WTC11 (cell line): ENCODE results near the gene CARD11. TPM values are rescaled to one million over a fixed set of nuclear protein-coding genes. Genes with fewer than 3 reads are reported as not detected.
A peak's percentile ranks its signal among the peaks of the same experiment; 100 is the strongest.

ENCODE experiments used
- ATAC-seq: fragments of 200-7000 bp; cut with Tn5 transposase; 2 replicates; pipeline ENCODE4 v1.10.0; 2021; ENCODE audit warnings: mild to moderate bottlenecking, moderate library complexity
- CTCF ChIA-PET: fragments of 300-600 bp; sonication (Branson Sonifier 250); formaldehyde crosslinking; loops from one replicate; lab custom pipeline; 2021; ENCODE audit warnings: antibody characterized with exemption; lab: Charles Lee
- POLR2A ChIA-PET: fragments of 350-600 bp; sonication (Branson Sonifier 250); formaldehyde crosslinking; loops from one replicate; lab custom pipeline; 2021; ENCODE audit warnings: antibody characterized with exemption; lab: Charles Lee
- DNase-seq: peaks from one replicate; pipeline ENCODE4 v3.0.0; 2021; ENCODE audit warnings: low spot score
- H3K27ac Mint-ChIP-seq: 2 replicates; pipeline ENCODE4 v1.8.0; 2021; ENCODE audit warnings: mixed read lengths
- H3K27me3 Mint-ChIP-seq: 2 replicates; pipeline ENCODE4 v1.8.0; 2021; ENCODE audit warnings: low read depth, mild to moderate bottlenecking, moderate library complexity, mixed read lengths
- H3K36me3 Mint-ChIP-seq: 2 replicates; pipeline ENCODE4 v1.8.0; 2021; ENCODE audit warnings: mixed read lengths
- H3K4me1 Mint-ChIP-seq: 2 replicates; pipeline ENCODE4 v1.8.0; 2022; ENCODE audit warnings: mixed read lengths
- H3K4me3 Mint-ChIP-seq: 2 replicates; pipeline ENCODE4 v1.8.0; 2021; ENCODE audit warnings: mild to moderate bottlenecking, moderate library complexity, mixed read lengths
- H3K9me3 Mint-ChIP-seq: 2 replicates; pipeline ENCODE4 v1.8.0; 2021; ENCODE audit warnings: mixed read lengths
- ELF4 ChIP-seq: sonication (generic); formaldehyde crosslinking; IDR thresholded peaks from 2 replicates; pipeline ENCODE4 v1.8.1; 2022; ENCODE audit warnings: low read depth, mild to moderate bottlenecking, moderate library complexity, missing genetic modification reagents
- GABPB1 ChIP-seq: sonication (generic); formaldehyde crosslinking; IDR thresholded peaks from 2 replicates; pipeline ENCODE4 v1.8.1; 2023; ENCODE audit warnings: mild to moderate bottlenecking, missing genetic modification reagents
- GTF2I ChIP-seq: fragments of 250-450 bp; sonication (Bioruptor Pico); conservative IDR thresholded peaks from 2 replicates; pipeline ENCODE4 v1.4.0; 2021; ENCODE audit warnings: mild to moderate bottlenecking
- HMGA2 ChIP-seq: fragments of 250-450 bp; sonication (Bioruptor Pico); IDR thresholded peaks from 2 replicates; pipeline ENCODE4 v1.4.0; 2021; ENCODE audit warnings: mild to moderate bottlenecking, moderate library complexity
- KAT7 ChIP-seq: sonication (generic); formaldehyde crosslinking; IDR thresholded peaks from 2 replicates; pipeline ENCODE4 v1.8.1; 2023; ENCODE audit warnings: missing genetic modification reagents, mild to moderate bottlenecking, borderline replicate concordance
- NFE2L1 ChIP-seq: sonication (generic); formaldehyde crosslinking; IDR thresholded peaks from 2 replicates; pipeline ENCODE4 v1.8.1; 2023; ENCODE audit warnings: missing genetic modification reagents
- NR1H2 ChIP-seq: sonication (generic); formaldehyde crosslinking; IDR thresholded peaks from 2 replicates; pipeline ENCODE4 v1.9.0; 2021; ENCODE audit warnings: mild to moderate bottlenecking, moderate library complexity, missing genetic modification reagents
- PRRX2 ChIP-seq: fragments of 250-450 bp; sonication (Bioruptor Pico); IDR thresholded peaks from 2 replicates; pipeline ENCODE4 v1.8.0; 2021; ENCODE audit warnings: mild to moderate bottlenecking
- SMAD3 ChIP-seq: sonication (generic); formaldehyde crosslinking; IDR thresholded peaks from 2 replicates; pipeline ENCODE4 v1.8.0; 2022; ENCODE audit warnings: missing genetic modification reagents, mild to moderate bottlenecking, borderline replicate concordance
- SMAD4 ChIP-seq: sonication (generic); formaldehyde crosslinking; IDR thresholded peaks from 2 replicates; pipeline ENCODE4 v1.8.0; 2022; ENCODE audit warnings: mild to moderate bottlenecking, missing genetic modification reagents
- TEAD1 ChIP-seq: sonication (generic); formaldehyde crosslinking; IDR thresholded peaks from 2 replicates; pipeline ENCODE4 v1.8.0; 2022; ENCODE audit warnings: mild to moderate bottlenecking, missing genetic modification reagents
- ZNF121 ChIP-seq: sonication (generic); formaldehyde crosslinking; IDR thresholded peaks from 2 replicates; pipeline ENCODE4 v1.8.0; 2023; ENCODE audit warnings: missing genetic modification reagents
- ZNF138 ChIP-seq: sonication (generic); formaldehyde crosslinking; conservative IDR thresholded peaks from 2 replicates; pipeline ENCODE4 v1.8.1; 2022; ENCODE audit warnings: mild to moderate bottlenecking, moderate library complexity, missing genetic modification reagents
- ZNF219 ChIP-seq: sonication (generic); formaldehyde crosslinking; IDR thresholded peaks from 2 replicates; pipeline ENCODE4 v1.8.0; 2023; ENCODE audit warnings: missing genetic modification reagents, mild to moderate bottlenecking, borderline replicate concordance
- ZNF416 ChIP-seq: fragments of 250-450 bp; sonication (Bioruptor Pico); IDR thresholded peaks from 2 replicates; pipeline ENCODE4 v1.9.0; 2021; ENCODE audit warnings: mild to moderate bottlenecking, inconsistent platforms
- ZNF423 ChIP-seq: fragments of 250-450 bp; sonication (Bioruptor Pico); IDR thresholded peaks from 2 replicates; pipeline ENCODE4 v2.1.2; 2022; ENCODE audit warnings: mild to moderate bottlenecking, moderate library complexity
- ZNF671 ChIP-seq: fragments of 250-450 bp; sonication (Bioruptor Pico); IDR thresholded peaks from 2 replicates; pipeline ENCODE4 v1.8.0; 2021; ENCODE audit warnings: mild to moderate bottlenecking
- total RNA-seq: library from RNA; stranded (reverse); gene quantifications from 3 replicates; pipeline ENCODE4 v1.2.3, GENCODE V29; 2021
- TF ChIP-seq, protein P1 (sequence below): sonication (generic); formaldehyde crosslinking; IDR thresholded peaks from 2 replicates; pipeline ENCODE4 v1.8.0; 2022; ENCODE audit warnings: missing genetic modification reagents
- TF ChIP-seq, protein P2 (sequence below): sonication (generic); formaldehyde crosslinking; IDR thresholded peaks from 2 replicates; pipeline ENCODE4 v1.8.0; 2023; ENCODE audit warnings: missing genetic modification reagents, mild to moderate bottlenecking, borderline replicate concordance
- TF ChIP-seq, protein P3 (sequence below): sonication (generic); formaldehyde crosslinking; IDR thresholded peaks from 2 replicates; pipeline ENCODE4 v1.8.1; 2023; ENCODE audit warnings: mild to moderate bottlenecking, missing genetic modification reagents
- TF ChIP-seq, protein P4 (sequence below): sonication (generic); formaldehyde crosslinking; IDR thresholded peaks from 2 replicates; pipeline ENCODE4 v1.8.1; 2022; ENCODE audit warnings: low read depth, missing genetic modification reagents, borderline replicate concordance
- TF ChIP-seq, protein P5 (sequence below): sonication (generic); formaldehyde crosslinking; IDR thresholded peaks from 2 replicates; pipeline ENCODE4 v1.8.0; 2023; ENCODE audit warnings: missing genetic modification reagents

CARD11 gene
- total RNA-seq, 1 experiment from 2014 or later = 40.8 TPM

DNA sequence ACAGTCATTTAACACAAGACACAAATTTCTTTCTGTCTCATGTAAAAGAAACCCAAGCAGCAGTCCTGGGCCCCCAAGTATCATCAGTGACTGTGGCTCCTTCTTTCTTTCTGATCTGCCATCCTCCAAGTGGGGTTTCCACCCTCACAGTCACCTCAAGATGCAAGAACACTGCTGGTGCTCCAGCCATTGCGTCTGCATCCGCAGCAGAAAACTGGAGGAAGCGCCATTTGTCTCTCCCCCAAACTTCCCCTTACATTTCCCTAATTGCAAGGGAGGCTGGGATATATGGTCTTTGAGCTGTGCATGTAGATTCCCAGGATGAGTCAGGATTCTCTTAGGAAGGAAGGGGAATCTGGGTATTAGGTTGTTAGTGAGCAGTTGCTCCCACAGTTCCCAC, 138.6 kb downstream of the CARD11 start:
- POLR2A ChIA-PET = no interaction called here
- no peak for ATAC-seq

DNA sequence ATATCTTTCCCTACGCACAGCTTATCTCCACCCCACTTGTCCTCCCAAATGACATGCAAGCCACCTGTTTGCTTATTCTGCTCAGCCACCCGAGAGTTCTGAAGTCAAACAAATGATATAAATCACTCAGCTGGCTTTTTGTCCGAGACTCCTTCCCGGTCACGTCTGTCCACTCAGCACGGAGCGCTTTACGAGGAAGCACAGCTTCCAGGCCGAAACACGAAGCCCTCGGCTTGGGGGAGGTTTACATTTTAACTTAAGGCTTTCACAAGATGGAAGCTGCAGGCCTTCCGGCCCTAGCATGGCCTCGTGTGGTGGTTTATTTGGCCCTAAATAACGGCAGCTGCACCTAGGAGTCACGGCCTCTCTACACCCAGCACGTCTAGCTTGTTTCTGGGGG, 139.5 kb downstream of the CARD11 start:
- DNase-seq (no peak), ATAC-seq (no peak)
- H3K36me3 Mint-ChIP-seq = peaks cover 10% of the 10 kb centered on the region; the same call in 1 of the 2 replicates
- H3K4me1 Mint-ChIP-seq = no peaks in the 10 kb centered on the region
- TF ChIP-seq KAT7 (no peak), ZNF671 (CRISPR knock-in tag) (no peak), ZNF219 (CRISPR knock-in tag) (no peak), SMAD4 (CRISPR knock-in tag) (no peak), PRRX2 (CRISPR knock-in tag) (no peak), ZNF423 (CRISPR knock-in tag) (no peak), TEAD1 (CRISPR knock-in tag) (no peak), NFE2L1 (no peak), ELF4 (CRISPR knock-in tag) (no peak), SMAD3 (CRISPR knock-in tag) (no peak), ZNF138 (CRISPR knock-in tag) (no peak), HMGA2 (no peak), ZNF121 (CRISPR knock-in tag) (no peak), NR1H2 (no peak)
- TF ChIP-seq, protein P1, sequence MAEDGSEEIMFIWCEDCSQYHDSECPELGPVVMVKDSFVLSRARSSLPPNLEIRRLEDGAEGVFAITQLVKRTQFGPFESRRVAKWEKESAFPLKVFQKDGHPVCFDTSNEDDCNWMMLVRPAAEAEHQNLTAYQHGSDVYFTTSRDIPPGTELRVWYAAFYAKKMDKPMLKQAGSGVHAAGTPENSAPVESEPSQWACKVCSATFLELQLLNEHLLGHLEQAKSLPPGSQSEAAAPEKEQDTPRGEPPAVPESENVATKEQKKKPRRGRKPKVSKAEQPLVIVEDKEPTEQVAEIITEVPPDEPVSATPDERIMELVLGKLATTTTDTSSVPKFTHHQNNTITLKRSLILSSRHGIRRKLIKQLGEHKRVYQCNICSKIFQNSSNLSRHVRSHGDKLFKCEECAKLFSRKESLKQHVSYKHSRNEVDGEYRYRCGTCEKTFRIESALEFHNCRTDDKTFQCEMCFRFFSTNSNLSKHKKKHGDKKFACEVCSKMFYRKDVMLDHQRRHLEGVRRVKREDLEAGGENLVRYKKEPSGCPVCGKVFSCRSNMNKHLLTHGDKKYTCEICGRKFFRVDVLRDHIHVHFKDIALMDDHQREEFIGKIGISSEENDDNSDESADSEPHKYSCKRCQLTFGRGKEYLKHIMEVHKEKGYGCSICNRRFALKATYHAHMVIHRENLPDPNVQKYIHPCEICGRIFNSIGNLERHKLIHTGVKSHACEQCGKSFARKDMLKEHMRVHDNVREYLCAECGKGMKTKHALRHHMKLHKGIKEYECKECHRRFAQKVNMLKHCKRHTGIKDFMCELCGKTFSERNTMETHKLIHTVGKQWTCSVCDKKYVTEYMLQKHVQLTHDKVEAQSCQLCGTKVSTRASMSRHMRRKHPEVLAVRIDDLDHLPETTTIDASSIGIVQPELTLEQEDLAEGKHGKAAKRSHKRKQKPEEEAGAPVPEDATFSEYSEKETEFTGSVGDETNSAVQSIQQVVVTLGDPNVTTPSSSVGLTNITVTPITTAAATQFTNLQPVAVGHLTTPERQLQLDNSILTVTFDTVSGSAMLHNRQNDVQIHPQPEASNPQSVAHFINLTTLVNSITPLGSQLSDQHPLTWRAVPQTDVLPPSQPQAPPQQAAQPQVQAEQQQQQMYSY (CRISPR knock-in tag) = no peak
- TF ChIP-seq, protein P2, sequence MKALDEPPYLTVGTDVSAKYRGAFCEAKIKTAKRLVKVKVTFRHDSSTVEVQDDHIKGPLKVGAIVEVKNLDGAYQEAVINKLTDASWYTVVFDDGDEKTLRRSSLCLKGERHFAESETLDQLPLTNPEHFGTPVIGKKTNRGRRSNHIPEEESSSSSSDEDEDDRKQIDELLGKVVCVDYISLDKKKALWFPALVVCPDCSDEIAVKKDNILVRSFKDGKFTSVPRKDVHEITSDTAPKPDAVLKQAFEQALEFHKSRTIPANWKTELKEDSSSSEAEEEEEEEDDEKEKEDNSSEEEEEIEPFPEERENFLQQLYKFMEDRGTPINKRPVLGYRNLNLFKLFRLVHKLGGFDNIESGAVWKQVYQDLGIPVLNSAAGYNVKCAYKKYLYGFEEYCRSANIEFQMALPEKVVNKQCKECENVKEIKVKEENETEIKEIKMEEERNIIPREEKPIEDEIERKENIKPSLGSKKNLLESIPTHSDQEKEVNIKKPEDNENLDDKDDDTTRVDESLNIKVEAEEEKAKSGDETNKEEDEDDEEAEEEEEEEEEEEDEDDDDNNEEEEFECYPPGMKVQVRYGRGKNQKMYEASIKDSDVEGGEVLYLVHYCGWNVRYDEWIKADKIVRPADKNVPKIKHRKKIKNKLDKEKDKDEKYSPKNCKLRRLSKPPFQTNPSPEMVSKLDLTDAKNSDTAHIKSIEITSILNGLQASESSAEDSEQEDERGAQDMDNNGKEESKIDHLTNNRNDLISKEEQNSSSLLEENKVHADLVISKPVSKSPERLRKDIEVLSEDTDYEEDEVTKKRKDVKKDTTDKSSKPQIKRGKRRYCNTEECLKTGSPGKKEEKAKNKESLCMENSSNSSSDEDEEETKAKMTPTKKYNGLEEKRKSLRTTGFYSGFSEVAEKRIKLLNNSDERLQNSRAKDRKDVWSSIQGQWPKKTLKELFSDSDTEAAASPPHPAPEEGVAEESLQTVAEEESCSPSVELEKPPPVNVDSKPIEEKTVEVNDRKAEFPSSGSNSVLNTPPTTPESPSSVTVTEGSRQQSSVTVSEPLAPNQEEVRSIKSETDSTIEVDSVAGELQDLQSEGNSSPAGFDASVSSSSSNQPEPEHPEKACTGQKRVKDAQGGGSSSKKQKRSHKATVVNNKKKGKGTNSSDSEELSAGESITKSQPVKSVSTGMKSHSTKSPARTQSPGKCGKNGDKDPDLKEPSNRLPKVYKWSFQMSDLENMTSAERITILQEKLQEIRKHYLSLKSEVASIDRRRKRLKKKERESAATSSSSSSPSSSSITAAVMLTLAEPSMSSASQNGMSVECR (CRISPR knock-in tag) = no peak
- TF ChIP-seq, protein P3, sequence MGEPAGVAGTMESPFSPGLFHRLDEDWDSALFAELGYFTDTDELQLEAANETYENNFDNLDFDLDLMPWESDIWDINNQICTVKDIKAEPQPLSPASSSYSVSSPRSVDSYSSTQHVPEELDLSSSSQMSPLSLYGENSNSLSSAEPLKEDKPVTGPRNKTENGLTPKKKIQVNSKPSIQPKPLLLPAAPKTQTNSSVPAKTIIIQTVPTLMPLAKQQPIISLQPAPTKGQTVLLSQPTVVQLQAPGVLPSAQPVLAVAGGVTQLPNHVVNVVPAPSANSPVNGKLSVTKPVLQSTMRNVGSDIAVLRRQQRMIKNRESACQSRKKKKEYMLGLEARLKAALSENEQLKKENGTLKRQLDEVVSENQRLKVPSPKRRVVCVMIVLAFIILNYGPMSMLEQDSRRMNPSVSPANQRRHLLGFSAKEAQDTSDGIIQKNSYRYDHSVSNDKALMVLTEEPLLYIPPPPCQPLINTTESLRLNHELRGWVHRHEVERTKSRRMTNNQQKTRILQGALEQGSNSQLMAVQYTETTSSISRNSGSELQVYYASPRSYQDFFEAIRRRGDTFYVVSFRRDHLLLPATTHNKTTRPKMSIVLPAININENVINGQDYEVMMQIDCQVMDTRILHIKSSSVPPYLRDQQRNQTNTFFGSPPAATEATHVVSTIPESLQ (CRISPR knock-in tag) = no peak
- TF ChIP-seq, protein P4, sequence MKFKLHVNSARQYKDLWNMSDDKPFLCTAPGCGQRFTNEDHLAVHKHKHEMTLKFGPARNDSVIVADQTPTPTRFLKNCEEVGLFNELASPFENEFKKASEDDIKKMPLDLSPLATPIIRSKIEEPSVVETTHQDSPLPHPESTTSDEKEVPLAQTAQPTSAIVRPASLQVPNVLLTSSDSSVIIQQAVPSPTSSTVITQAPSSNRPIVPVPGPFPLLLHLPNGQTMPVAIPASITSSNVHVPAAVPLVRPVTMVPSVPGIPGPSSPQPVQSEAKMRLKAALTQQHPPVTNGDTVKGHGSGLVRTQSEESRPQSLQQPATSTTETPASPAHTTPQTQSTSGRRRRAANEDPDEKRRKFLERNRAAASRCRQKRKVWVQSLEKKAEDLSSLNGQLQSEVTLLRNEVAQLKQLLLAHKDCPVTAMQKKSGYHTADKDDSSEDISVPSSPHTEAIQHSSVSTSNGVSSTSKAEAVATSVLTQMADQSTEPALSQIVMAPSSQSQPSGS (CRISPR knock-in tag) = no peak
- TF ChIP-seq, protein P5, sequence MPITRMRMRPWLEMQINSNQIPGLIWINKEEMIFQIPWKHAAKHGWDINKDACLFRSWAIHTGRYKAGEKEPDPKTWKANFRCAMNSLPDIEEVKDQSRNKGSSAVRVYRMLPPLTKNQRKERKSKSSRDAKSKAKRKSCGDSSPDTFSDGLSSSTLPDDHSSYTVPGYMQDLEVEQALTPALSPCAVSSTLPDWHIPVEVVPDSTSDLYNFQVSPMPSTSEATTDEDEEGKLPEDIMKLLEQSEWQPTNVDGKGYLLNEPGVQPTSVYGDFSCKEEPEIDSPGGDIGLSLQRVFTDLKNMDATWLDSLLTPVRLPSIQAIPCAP (CRISPR knock-in tag) = no peak
- TF ChIP-seq, all 79 proteins: peak for 0
- no peaks in the 10 kb centered on the region for H3K9me3 Mint-ChIP-seq
- ChIA-PET CTCF (interaction anchor here (1.3 to 2.4 kb wide), 5 partner anchors 17 to 39 kb away, joined by 4 to 11 read pairs (median 5); no protein-coding TSS in a partner anchor), POLR2A (interaction anchor here (0.6 kb wide), 1 partner anchor 59 kb away, joined by 3 read pairs; no protein-coding TSS in a partner anchor)
- H3K4me3 Mint-ChIP-seq = no peak overlapping the region
- H3K27me3 Mint-ChIP-seq = no peaks in the 10 kb centered on the region
- no peak overlapping the region for H3K27ac Mint-ChIP-seq

More for the DNA sequence above, 138.6 kb downstream of the CARD11 start:
- H3K27ac Mint-ChIP-seq = no peak overlapping the region
- no peaks in the 10 kb centered on the region for H3K27me3 Mint-ChIP-seq
- TF ChIP-seq GTF2I (CRISPR knock-in tag) (peak; percentile 93), GABPB1 (CRISPR knock-in tag) (no peak), ZNF416 (CRISPR knock-in tag) (no peak)
- peaks cover 10% of the 10 kb centered on the region; the same call in 1 of the 2 replicates for H3K36me3 Mint-ChIP-seq
- H3K4me1 Mint-ChIP-seq = no peaks in the 10 kb centered on the region
- H3K9me3 Mint-ChIP-seq = no peaks in the 10 kb centered on the region
- no peak overlapping the region for H3K4me3 Mint-ChIP-seq
- no peak for DNase-seq
- CTCF ChIA-PET = interaction anchor here (1.5 to 2.4 kb wide), 2 partner anchors 16 to 40 kb away, joined by 4 to 7 read pairs; no protein-coding TSS in a partner anchor
